Stimulated activated CD8-positive, alpha-beta memory T cell treated with anti-CD3 and anti-CD28 coated beads, Interleukin-7, amount 100 ng/mL, for 4 hours (primary cell): ENCODE measurements around the gene TRAF5.
"Not testable (repeated sequence)": the region's sequence is repeated elsewhere in the genome, so short reads cannot be mapped to it uniquely, and the experiment has no call there.

ENCODE experiments used
- DNase-seq, 2 donors: peaks; one replicate each; pipeline ENCODE4 v3.0.0-alpha.2; 2020; ENCODE audit warnings: low read depth in 2 of 2

TRAF5 gene, protein sequence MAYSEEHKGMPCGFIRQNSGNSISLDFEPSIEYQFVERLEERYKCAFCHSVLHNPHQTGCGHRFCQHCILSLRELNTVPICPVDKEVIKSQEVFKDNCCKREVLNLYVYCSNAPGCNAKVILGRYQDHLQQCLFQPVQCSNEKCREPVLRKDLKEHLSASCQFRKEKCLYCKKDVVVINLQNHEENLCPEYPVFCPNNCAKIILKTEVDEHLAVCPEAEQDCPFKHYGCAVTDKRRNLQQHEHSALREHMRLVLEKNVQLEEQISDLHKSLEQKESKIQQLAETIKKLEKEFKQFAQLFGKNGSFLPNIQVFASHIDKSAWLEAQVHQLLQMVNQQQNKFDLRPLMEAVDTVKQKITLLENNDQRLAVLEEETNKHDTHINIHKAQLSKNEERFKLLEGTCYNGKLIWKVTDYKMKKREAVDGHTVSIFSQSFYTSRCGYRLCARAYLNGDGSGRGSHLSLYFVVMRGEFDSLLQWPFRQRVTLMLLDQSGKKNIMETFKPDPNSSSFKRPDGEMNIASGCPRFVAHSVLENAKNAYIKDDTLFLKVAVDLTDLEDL

DNA sequence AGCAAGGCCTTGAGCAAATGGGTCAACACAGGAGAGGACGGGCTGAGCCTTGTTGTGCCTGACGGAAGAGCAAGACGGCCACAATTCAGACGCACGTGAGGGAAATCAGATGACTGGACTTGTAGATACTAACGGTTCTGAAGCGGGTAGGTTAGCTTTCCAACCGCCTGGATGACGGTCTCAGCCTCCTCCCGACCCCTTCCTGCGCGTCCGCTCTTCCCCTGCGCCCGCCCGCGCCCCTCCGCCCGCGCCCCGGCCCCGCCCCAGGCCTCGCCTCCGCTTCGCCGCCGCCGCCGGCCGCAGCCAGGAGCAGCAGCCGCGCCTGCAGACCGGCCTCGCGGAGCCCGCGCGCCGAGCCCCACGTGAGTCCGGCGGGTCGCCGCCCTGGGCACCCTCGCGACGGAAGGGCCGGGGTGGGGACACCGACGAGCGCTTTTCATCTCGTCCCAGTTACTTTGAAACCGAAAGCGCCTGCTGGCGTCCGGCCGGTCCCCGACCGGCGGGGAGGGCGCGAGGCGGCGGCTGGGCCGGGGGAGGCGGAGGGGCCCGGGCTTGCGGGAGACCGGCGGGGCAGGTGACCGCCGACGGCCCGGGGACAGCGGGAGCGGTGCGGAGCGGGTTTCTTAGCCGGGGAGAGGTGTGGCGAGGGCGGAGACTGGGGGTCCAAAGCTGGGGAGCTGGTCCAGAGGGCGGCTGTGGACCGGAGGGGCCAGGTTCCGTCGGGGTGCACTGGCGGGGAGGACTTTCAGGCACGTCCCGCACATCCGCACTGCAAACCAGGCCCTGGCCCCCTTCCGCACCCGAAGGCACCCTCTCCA is at the start of gene TRAF5:
Gene TRAF5 (plus strand): TSS at position 306 of the 818 bp plus-strand sequence. CDS start 26,407 bp downstream, outside the sequence.
- peak in 1 of 2 donors; percentile 56 for DNase-seq

DNA sequence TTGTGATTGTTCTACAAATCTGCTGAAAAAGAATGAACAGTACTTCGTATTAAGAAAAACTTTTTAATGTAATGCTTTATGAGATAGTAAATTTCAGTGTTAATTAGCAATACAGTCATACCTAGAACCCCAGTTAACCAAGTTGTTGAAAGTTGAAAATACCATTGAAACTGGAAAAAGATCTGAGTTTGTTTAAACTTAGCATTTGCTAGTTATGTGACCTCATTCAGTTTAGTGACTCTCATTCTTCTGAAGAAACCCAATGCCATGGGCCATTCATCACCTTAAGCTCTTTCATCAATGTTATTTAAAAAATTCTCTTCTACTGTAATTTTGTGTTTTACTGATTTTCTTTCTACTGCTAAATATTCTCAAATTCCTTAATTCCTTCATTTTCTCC is 47.3 kb upstream of the TRAF5 start:
- no peak for DNase-seq

DNA sequence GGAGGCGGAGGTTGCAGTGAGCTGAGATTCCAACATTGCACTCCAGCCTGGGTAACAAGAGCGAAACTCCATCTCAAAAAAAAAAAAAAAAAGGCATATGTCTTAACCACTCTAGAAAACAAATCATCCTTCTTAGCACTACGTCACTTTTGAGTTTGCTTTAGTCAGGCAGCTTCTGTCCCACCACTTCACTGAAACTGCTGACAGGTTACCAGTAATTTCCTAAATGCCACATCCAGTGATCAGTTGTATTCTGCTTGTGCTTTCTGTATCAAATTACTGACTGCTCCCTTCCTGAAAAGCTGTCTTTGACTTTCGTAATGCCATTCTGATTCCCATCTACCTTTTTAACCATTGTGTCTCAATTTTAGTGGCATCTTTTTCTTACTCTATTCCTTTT is 45.7 kb upstream of the TRAF5 start:
- DNase-seq = no peak

DNA sequence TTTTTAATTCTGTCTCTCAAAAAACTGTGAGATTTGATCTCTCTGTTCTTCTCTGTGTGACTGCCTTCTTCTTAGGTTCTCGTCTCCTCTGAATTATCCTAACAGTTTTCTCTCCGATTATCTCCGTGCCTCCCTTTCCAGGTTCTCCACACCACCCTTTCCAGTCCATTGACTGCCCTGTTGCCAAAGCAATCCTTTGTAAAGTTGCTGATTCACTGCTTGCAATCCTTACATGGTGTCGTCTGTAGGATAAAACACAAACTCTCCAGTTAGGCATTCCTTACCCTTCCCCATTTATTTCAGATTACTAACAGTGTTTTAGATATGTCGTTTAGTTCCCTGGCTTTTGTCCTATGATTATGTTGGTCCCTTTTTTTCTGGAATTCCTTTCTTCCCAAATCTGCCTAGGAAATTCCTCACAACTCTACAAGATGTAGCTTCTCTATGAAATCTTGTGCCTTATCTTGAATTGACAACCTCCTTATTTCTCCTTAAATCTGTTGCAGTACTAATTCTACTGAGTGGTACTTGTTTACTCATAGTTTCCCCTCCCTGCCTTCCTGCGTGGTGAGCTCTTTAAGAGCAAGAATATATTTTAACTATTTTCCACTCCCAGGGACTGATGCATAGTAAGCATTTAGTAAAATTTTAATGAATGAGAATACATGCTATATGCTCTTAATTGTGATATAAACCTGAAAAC is 45.2 kb upstream of the TRAF5 start:
- no peak for DNase-seq

DNA sequence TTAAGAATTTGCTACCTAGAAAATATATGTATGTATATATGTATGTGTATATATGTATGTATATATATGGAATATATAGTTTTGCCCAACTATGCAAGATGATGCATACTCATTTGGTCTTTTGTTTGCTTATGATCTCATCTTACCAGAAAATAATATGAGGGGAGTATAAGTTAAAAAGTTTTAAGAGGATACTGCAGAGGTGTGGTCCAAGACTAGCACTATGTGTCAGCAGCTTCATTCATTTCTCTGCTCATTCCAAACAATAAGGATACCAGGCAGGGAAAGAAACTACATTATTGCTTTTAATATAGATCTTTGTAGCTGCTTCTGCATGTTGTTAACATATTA is 44.6 kb upstream of the TRAF5 start:
- DNase-seq = no peak

DNA sequence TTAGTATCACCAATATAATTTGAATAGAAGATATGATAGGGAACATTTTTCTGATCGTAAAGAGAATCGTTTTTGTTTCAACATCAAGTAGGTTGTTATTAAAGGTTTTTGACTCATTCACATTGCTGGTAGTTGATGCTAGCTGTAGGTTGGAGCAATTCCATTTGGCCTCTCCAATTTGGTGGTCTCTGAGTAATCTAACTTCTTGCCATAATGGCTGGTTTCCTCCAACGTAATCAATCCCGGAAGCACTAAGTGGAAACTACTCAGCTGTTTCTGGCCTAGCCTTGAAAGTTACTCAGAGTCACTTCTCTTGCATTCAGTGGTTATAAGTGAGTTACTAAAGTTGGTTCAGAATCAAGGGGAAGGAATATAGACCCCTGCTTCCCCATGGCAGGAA is 41.4 kb upstream of the TRAF5 start:
- no peak for DNase-seq

DNA sequence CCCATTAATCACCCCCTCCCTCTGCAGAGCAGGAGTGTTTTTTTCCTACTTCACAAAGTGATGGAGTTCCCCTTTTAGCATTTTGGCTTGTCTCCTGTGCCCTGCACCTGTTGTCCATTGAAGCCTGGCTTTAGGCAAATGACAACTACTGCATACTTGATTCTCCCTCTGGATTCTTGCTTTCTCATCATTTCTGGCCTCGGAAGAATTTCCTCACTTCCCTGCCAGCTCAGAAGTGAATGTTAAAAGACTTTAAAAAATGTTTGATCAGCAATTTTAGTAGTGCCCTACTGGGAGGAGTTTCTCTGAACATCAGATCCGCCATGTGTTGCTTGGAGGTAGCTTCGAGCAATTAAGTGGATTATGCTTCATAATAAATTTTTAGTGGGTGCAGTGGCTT is 39.4 kb upstream of the TRAF5 start:
- DNase-seq = no peak

DNA sequence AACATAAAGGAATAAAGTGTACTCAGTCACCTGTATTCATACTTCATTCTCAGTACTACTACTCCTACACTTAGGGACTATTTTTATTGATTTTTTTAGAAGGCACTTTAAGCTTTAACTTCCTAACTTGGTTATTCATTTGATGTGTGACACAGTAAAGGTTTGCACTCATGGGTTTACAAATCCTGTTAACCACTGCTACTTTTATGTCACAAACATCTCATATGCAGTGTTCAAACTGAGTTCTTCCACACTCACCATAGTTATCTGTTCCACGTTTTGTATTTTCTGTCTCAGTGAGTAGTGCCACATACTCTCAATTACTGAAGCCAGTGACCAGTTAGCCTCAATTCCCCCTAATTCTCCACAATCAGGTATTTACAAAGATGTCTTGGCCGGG is 34.2 kb upstream of the TRAF5 start:
- DNase-seq = no peak

DNA sequence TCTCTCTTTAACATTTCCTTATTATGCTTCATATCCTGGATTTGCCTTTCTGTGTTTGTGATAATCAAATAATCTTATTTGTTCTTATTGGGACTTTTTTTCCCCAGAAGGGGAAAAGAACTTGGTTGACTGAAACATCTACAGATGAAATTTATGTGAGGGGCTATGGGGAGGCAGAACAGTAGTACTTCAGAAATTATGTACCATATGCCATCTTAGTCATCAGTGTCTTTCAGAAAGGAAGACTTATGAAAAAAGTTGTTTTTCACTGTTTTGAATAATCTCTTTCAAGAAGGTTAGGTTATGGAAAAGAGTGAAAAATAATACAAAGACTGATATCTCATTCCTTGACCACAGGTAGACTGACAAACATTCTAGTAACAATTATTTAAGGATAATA is 30.2 kb upstream of the TRAF5 start:
- no peak for DNase-seq

DNA sequence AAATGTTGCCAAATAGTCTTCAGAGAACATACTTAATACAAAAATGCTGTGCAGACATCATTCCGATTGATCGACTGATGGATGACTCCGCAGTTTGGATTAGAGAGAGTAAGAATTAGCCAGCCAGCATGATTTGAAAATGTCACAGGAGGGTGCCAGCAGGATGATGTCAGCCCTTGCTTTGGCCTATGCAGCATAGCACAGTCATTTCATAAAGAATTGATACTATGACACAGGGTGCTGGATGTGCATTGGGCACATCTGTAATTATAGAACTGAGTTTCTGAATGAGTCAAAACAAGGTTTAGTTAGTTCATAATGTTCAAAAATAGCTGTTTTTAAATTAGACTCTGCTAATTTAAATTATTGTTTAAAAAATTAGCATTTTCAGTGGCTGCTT is 21.6 kb upstream of the TRAF5 start:
- no peak for DNase-seq

DNA sequence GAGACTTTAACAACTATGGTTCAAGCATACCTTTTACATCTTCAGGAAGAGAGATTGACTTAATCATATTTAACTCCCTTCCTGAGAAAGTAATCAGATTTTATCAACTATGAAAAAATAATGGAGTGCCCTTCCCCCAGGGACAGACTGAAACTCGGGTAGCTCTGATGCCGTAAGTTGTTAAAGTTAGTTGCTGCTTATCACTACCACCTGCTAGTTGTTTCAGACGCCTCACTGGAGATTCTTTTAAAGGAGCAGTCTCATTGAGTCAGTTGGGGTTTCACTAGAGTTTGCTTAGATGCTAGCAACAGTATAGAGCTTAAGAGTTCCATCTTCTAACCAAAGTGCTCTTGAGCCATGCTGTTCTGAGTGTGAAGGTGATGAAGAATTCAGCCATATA is 17.0 kb upstream of the TRAF5 start:
- no peak for DNase-seq

DNA sequence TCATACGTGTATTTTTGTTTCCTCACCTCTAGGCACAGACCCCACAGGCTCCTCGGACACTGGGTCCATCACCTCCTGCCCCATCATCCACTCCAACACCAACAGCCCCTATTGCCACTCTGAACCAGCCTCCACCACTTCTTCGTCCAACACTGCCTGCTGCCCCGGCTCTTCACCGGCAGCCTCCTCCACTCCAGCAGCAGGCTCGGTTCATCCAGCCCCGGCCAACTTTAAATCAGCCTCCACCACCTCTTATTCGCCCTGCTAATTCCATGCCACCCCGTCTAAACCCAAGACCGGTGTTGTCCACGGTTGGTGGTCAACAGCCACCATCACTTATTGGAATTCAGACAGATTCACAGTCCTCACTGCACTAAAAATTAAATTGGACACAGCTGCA is 13.2 kb upstream of the TRAF5 start:
- no peak for DNase-seq

DNA sequence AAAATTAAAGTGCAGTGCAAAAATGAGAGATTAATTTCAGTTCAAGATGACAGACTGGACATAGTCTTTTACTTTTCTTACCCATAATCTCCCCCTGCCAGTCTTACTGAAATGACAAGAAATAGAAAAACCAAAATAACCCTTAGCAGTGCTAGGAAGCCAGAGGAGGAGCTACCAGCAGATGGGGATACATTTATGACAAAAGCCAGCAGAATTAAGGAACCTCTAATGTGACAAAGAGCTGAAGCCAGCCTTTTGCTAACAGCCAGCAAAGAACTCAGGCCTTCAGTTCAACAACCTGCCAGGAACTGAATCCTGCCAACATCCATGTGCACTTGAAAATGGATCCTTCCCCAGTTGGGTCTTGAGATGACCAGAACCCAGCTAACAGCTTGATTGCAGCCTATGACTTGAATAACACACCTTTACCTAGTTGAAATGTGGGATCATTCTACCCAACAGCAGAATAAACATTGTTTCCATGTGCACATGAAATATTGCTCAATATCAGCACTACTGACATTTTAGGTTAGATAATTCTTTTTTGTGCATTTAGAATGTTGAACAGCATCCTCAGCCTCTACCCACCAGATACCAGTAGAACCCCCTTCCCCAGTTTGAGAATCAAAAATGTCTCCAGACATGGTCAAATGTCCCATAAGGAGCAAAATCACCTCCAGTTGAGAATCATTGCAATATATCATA is 7.9 kb upstream of the TRAF5 start:
- DNase-seq = no peak

DNA sequence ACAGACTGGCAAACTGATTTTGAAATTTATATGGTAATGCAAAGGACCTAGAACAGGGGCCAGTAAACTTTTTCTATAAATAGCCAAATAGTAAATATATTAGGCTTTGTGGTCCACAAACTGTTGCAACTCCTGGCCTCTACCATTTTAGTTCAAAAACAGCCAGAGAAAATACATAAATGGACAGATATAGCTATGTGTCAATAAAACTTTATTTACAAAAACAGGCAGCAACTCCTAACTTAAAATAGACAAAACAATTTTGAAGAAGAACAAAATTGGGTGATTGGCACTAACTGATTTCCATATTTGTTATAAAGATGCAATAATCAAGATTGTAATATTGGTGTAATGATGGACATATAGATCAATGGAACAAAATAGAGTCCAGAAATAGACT is 6.7 kb upstream of the TRAF5 start:
- DNase-seq = no peak

DNA sequence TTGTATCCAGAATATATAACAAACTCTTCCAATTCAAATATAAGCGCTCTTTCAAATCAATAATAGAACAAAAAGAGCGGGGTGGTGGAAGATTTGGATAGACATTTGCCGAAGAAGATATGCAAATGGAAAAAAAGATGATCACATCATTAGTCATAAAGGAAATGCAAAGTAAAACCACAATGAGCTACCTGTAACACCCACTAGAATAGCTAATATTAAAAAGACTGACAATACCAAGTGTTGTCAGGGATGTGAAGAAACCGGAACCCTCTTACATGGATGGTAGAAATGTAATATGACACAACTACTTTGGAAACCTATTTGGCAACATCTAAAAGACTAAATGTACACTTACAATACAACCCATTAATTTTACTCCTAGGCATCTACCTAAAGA is 5.7 kb upstream of the TRAF5 start:
- no peak for DNase-seq

DNA sequence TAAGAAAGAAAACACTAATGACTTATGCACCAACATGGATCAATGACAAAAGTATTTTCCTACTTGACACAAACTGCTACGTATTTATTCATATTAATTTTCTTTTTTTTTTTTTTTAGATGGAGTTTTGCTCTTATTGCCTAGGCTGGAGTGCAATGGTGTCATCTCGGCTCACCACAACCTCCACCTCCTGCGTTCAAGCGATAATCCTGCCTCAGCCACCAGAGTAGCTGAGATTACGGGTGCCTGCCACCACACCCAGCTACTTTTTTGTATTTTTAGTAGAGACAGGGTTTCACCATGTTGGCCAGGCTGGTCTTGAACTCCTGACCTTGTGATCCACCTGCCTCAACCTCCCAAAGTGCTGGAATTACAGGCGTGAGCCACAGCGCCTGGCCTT is 5.0 kb upstream of the TRAF5 start:
- DNase-seq = not testable (repeated sequence)

DNA sequence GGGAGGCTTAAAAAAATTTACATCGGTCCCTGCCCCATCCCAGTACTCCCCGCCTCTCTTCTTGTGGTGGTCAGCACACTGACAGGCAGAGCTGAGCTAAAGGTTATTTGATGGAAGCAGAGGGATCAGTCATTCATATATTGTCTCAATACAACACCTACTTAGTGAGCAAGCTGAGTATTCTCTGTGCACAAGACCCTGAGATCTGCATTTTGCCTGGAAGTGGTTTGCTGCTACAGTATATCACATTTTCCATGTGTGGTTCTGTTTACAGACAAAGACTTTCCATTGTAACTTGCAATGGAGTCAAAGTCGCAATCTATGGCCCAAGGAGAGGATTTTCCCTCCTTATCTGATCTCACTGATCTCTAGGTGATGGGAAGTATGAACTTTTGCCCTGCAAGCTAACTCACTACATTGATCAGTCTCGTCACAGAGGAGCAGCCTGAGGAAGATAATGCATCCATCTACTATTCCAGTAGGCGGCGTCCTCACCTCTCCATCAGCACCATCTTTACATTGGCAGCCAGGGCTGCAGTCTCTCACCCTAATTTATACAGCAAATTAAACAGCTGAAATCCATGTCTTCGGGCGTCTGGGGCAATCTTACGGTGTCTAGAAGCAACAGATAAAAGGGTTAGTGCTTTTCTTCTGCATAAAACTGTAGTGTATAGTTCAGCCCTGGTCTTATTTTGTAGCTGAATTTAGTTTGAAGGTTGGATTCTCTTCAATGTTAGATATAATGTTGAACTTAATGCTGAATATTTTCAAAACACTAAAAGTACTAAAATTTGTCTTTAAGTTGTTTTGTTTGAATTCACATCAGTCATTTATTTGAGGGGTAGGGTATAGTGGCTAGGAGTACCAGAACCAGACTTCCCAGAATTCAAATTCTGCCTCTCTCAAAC is 3.2 kb upstream of the TRAF5 start:
- DNase-seq = peak; percentile 47 to 63

DNA sequence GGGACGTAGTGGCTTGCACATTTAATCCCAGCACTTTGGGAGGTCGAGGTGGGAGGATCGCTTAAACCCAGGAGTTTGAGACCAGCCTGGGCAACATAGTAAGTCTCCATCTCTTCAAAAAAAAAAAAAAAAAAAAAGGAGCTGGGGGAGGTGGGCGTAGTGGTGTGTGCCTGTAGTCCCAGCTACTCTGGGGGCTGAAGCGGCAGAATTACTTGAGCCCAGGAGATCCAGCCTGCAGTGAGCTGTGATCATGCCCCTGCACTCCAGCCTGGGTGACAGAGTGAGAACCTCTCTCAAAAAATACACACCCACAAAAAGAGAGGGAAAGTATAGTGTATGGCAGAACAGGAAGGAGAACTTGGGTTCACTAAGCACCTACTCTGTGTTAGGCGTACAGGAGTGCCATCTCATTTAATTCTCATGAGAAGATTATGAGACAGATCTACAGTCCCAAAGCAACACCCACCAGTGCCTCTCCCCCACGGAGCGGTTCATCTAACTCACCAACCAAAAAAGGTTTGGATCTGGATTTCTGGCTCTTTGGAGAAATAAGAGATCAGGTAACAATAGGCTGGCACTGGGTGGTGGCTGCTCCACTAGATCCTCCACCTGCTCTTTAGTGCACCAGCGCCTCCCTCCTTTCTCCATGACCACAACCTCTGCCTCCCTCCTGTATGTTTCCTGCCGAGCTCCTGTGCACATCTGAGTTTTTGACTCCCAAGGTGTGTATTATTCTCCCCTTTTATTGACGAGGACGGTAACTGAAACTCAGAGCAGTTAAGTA is 1.4 kb upstream of the TRAF5 start:
- no peak for DNase-seq

DNA sequence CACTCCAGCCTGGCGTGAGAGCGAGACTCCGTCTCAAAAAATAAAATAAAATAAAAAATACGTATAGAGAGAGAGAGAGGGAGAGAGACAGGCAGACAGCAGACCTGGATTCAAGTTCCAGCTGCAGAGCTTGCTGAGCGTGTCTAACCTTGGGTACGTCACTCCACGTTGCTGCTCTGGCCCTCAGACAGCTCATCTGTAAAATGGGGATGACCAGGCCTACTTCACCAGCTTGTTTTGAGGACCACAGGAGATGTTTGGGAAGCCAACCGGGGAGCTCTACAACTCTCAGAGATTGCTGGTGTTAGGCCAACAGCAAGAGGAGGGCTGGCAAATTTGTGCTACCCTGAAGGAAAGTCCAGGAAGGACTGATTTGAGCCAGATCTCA is 499 bp upstream of the TRAF5 start:
- no peak for DNase-seq
